Measurements from ENCODE around the gene USP32. TPM values are rescaled to one million over a fixed set of nuclear protein-coding genes. Genes with fewer than 3 reads are reported as not detected.

Gene USP32
- total RNA-seq, 1 donor, result 59.1 TPM

- TF ChIP-seq, protein P1, sequence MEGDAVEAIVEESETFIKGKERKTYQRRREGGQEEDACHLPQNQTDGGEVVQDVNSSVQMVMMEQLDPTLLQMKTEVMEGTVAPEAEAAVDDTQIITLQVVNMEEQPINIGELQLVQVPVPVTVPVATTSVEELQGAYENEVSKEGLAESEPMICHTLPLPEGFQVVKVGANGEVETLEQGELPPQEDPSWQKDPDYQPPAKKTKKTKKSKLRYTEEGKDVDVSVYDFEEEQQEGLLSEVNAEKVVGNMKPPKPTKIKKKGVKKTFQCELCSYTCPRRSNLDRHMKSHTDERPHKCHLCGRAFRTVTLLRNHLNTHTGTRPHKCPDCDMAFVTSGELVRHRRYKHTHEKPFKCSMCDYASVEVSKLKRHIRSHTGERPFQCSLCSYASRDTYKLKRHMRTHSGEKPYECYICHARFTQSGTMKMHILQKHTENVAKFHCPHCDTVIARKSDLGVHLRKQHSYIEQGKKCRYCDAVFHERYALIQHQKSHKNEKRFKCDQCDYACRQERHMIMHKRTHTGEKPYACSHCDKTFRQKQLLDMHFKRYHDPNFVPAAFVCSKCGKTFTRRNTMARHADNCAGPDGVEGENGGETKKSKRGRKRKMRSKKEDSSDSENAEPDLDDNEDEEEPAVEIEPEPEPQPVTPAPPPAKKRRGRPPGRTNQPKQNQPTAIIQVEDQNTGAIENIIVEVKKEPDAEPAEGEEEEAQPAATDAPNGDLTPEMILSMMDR (IDR thresholded peaks at IDR 0.05; ENCODE audit: insufficient read depth, low read length), result no peak
- no peak for DNase-seq (ENCODE audit: low read depth)
- H3K4me3 ChIP-seq (ENCODE audit: low read depth, low read length), result no peak overlapping the region
Measured at GRCh38 chr17:60171753-60172079, 220.2 kb downstream of the USP32 start.

- no peak for DNase-seq (ENCODE audit: low read depth)
Measured at GRCh38 chr17:60170835-60171752, 220.8 kb downstream of the USP32 start.

GRCh38 chr17:60169921-60170817 lies 221.8 kb downstream of the USP32 start:
- DNase-seq (ENCODE audit: low read depth), result peak; percentile 53
- H3K4me3 ChIP-seq (ENCODE audit: low read depth, low read length), result no peak overlapping the region
- TF ChIP-seq, protein P1 (IDR thresholded peaks at IDR 0.05; ENCODE audit: insufficient read depth, low read length), result no peak

More at GRCh38 chr17:60170835-60171752, 220.8 kb downstream of the USP32 start:
- TF ChIP-seq, protein P1 (IDR thresholded peaks at IDR 0.05; ENCODE audit: insufficient read depth, low read length), result no peak
- H3K4me3 ChIP-seq (ENCODE audit: low read depth, low read length), result no peak overlapping the region

DNA sequence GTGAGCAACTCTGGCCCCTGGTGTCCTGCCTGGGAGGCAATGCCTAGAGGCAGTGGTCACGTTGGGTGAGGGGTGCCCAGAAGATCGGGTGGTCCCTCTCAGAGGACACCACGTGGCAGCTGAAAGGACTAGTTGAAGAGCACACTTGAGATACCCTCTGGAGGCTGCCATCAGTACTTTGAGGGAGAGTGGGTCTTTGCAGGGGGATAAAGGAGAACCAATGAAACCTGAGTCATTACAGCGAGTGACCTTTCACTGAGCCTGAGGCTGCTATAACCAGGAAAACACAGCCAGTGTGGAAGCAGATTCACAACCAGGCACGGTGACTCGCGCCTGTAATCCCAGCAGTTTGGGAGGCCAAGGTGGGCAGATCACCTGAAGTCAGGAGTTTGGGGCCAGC lies 223.3 kb downstream of the USP32 start:
- no peak for DNase-seq (ENCODE audit: low read depth)

DNA sequence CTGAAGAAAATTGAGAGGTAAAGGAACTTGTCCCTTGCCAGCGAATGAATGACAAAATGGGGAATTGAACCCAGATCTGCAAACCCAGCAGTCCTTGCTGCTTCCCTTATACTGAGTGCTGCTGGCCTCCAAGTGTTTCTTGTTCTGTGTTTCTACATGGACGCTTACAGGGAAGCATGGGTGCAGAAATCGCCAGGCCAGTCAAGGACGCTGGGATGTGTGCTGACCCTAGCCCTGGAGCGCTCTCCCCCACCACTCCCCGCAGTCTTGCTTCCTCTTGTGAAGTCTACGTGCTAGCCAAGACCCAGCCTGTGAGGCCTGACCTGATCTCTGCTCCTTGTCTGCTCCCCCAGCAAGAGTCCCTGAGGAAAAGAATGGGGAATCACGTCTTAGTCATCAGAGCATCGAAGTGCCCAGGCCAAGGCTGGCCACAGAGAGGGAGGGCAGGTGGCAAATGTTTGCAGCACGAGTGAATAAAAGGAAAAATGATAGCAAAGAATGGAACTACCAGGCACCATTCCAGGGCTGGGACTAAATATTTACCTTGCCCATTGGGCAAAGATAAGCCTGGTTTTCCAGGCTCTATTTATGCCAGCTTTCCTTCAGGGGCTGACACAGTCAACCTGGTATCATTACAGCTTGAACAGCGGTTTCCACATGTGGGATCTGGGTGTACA lies 224.7 kb downstream of the USP32 start:
- H3K4me3 ChIP-seq (ENCODE audit: low read depth, low read length), result no peak overlapping the region
- DNase-seq (ENCODE audit: low read depth), result peak; percentile 23
- TF ChIP-seq, protein P1 (IDR thresholded peaks at IDR 0.05; ENCODE audit: insufficient read depth, low read length), result no peak

More for the DNA sequence above, 223.3 kb downstream of the USP32 start:
- no peak overlapping the region for H3K4me3 ChIP-seq (ENCODE audit: low read depth, low read length)
- TF ChIP-seq, protein P1 (IDR thresholded peaks at IDR 0.05; ENCODE audit: insufficient read depth, low read length), result no peak

DNA sequence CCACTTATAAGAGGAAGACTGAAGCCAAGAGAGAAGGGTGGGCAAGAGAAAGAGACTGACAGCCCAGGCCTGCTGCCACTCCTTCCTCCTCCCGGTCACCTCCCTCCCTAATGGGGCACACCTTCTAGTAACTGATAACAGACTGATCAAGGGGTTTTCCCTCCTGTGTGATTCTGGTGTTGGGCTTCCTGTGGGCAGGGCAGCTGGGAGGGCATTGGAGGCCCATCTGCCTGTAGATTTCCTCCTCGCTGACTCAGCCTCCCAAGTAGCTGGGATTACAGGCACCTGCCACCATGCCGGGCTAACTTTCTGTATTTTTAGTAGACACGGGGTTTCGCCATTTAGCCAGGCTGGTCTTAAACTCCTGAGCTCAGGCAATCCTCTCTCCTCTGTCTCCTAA lies 226.0 kb downstream of the USP32 start:
- TF ChIP-seq, protein P1 (IDR thresholded peaks at IDR 0.05; ENCODE audit: insufficient read depth, low read length), result no peak
- no peak overlapping the region for H3K4me3 ChIP-seq (ENCODE audit: low read depth, low read length)
- no peak for DNase-seq (ENCODE audit: low read depth)
